GM19395 (cell line): ENCODE results near the gene ARL4D.
A peak's percentile ranks its signal among the peaks of the same experiment; 100 is the strongest.
"Not testable (repeated sequence)": the region's sequence is repeated elsewhere in the genome, so short reads cannot be mapped to it uniquely, and the experiment has no call there.

Experiments
- ATAC-seq: cut with Tn5 transposase; IDR thresholded peaks from one replicate; pipeline ENCODE4 v1.9.1; 2021; ENCODE audit warnings: mild to moderate bottlenecking, moderate library complexity; ENCODE audit not compliant: unreplicated experiment

Gene ARL4D

GRCh38 chr17:43398724-43399595 is at the start of gene ARL4D:
TSS of gene ARL4D (plus strand) at chr17:43398993. CDS start at chr17:43399733, 740 bp downstream.
- ATAC-seq, result peak; percentile 65

GRCh38 chr17:43349142-43349541 is 49.7 kb upstream of the ARL4D start:
- ATAC-seq, result no peak

- no peak for ATAC-seq
These were observed 47.9 kb upstream of the ARL4D start for GRCh38 chr17:43350888-43351361.

- ATAC-seq, result no peak
These were observed 47.1 kb upstream of the ARL4D start for GRCh38 chr17:43351691-43352090.

GRCh38 chr17:43352579-43353331 is 46.0 kb upstream of the ARL4D start:
- no peak for ATAC-seq

- no peak for ATAC-seq
These were observed 45.4 kb upstream of the ARL4D start for GRCh38 chr17:43353393-43353792.

- ATAC-seq, result no peak
These were observed 44.4 kb upstream of the ARL4D start for GRCh38 chr17:43354371-43354770.

- no peak for ATAC-seq
These were observed 42.3 kb upstream of the ARL4D start for GRCh38 chr17:43356450-43356849.

GRCh38 chr17:43356999-43357398 is 41.8 kb upstream of the ARL4D start:
- ATAC-seq, result no peak

GRCh38 chr17:43359469-43360110 is 39.2 kb upstream of the ARL4D start:
- no peak for ATAC-seq

GRCh38 chr17:43360376-43360738 is 38.4 kb upstream of the ARL4D start:
- peak; percentile 31 for ATAC-seq

GRCh38 chr17:43360739-43361505 is 37.9 kb upstream of the ARL4D start:
- ATAC-seq, result peak; percentile 75

- no peak for ATAC-seq
These were observed 35.4 kb upstream of the ARL4D start for GRCh38 chr17:43363181-43363925.

GRCh38 chr17:43363926-43364285 is 34.9 kb upstream of the ARL4D start:
- ATAC-seq, result no peak

GRCh38 chr17:43365356-43365755 is 33.4 kb upstream of the ARL4D start:
- no peak for ATAC-seq

GRCh38 chr17:43365921-43366320 is 32.9 kb upstream of the ARL4D start:
- not testable (repeated sequence) for ATAC-seq

- no peak for ATAC-seq
These were observed 31.7 kb upstream of the ARL4D start for GRCh38 chr17:43366891-43367736.

- peak; percentile 37 for ATAC-seq
These were observed 31.0 kb upstream of the ARL4D start for GRCh38 chr17:43367737-43368242.
